GM12878 (cell line): ENCODE measurements around the gene VPS54. TPM values are rescaled to one million over a fixed set of nuclear protein-coding genes. Genes with fewer than 3 reads are reported as not detected.

Experiments
- ATAC-seq: fragments of 200-7000 bp; cut with Tn5 transposase; 3 replicates; pipeline ENCODE4 v1.9.1; 2020; ENCODE audit warnings: mild to moderate bottlenecking, moderate library complexity
- BruUV-seq: library from RNA; stranded (reverse); fragments of 400-500 nt; replicated peaks from 2 replicates; lab custom pipeline; 2021; lab: Mats Ljungman, UMichigan
- CTCF ChIA-PET: fragments of 300-600 bp; sonication (Branson Sonifier 250); formaldehyde crosslinking; extraction: SDS; loops from one replicate; lab custom pipeline; 2021; ENCODE audit warnings: inconsistent platforms; lab: Yijun Ruan, JAX
- POLR2A ChIA-PET: fragments of 350-600 bp; formaldehyde crosslinking; extraction: SDS; loops from one replicate; lab custom pipeline; 2021; ENCODE audit warnings: inconsistent platforms; lab: Charles Lee
- RAD21 ChIA-PET: fragments of 300-600 bp; sonication (Branson Sonifier 250); formaldehyde crosslinking; loops from one replicate; lab custom pipeline; 2023; ENCODE audit warnings: antibody characterized with exemption; ENCODE audit not compliant: unreplicated experiment; lab: Charles Lee
- SMC1A ChIA-PET: fragments of 300-600 bp; sonication (Branson Sonifier 250); formaldehyde crosslinking; loops from one replicate; lab custom pipeline; 2023; ENCODE audit not compliant: unreplicated experiment, uncharacterized antibody; lab: Charles Lee
- DNase-seq: peaks from one replicate; pipeline ENCODE4 v3.0.0-alpha.2; 2011; ENCODE audit warnings: low read depth, low spot score
- FAIRE-seq: peaks from 3 replicates; lab custom pipeline; 2011; peaks lifted over from hg19 to GRCh38; lab: Jason Lieb, UNC
- H2AFZ ChIP-seq: 2 replicates; pipeline ENCODE4 v1.6.0; 2011; ENCODE audit warnings: low read depth, low read length, control low read depth; ENCODE audit not compliant: control insufficient read depth
- H3K27ac ChIP-seq: 2 replicates; pipeline ENCODE4 v1.5.1; 2011; ENCODE audit warnings: control low read depth; ENCODE audit not compliant: control insufficient read depth, insufficient read depth
- H3K27me3 ChIP-seq, 2 experiments: replicated peaks in 1 of 2; 2 replicates each; pipeline versions ENCODE4 v1.6.0 to v1.6.1; 2011; ENCODE audit warnings: low read length in 1 of 2; ENCODE audit not compliant: control insufficient read depth in 2 of 2, insufficient read depth in 2 of 2
- H3K36me3 ChIP-seq, 2 experiments: 2 replicates each; pipeline ENCODE4 v1.5.1; 2011; ENCODE audit warnings: low read length in 1 of 2; ENCODE audit not compliant: control insufficient read depth in 2 of 2, insufficient read depth in 2 of 2
- H3K4me1 ChIP-seq: 2 replicates; pipeline ENCODE4 v1.6.1; 2011; ENCODE audit warnings: mild to moderate bottlenecking, low read length, moderate library complexity, mixed read lengths; ENCODE audit not compliant: control insufficient read depth, insufficient read depth
- H3K4me2 ChIP-seq: 2 replicates; pipeline ENCODE4 v1.6.0; 2011; ENCODE audit warnings: control low read depth; ENCODE audit not compliant: control insufficient read depth, insufficient read depth
- H3K4me3 ChIP-seq: fragments of 200-600 bp; sonication (generic); 2 replicates; pipeline ENCODE4 v1.5.1; 2016
- H3K79me2 ChIP-seq: 2 replicates; pipeline ENCODE4 v1.6.0; 2011; ENCODE audit warnings: low read length; ENCODE audit not compliant: control insufficient read depth, insufficient read depth
- H3K9ac ChIP-seq: 2 replicates; pipeline ENCODE4 v1.8.0; 2011; ENCODE audit warnings: low read length, control low read depth, mixed read lengths; ENCODE audit not compliant: control insufficient read depth, insufficient read depth
- H3K9me3 ChIP-seq: replicated peaks from 3 replicates; pipeline ENCODE4 v1.5.1; 2011; ENCODE audit warnings: mild to moderate bottlenecking, low read length; ENCODE audit not compliant: control insufficient read depth, insufficient read depth
- H4K20me1 ChIP-seq: 2 replicates; pipeline ENCODE4 v1.6.0; 2011; ENCODE audit not compliant: control insufficient read depth, insufficient read depth
- CREM ChIP-seq: IDR thresholded peaks from 2 replicates; pipeline ENCODE4 v1.6.1; 2014; ENCODE audit warnings: antibody characterized with exemption, low read depth
- MTA3 ChIP-seq: IDR thresholded peaks from 2 replicates; pipeline ENCODE4 v1.6.1; 2012; ENCODE audit warnings: low read length, inconsistent platforms, borderline replicate concordance
- NR2C1 ChIP-seq: fragments of 450-650 bp; IDR thresholded peaks from 2 replicates; pipeline ENCODE4 v1.6.1; 2017; ENCODE audit warnings: antibody characterized with exemption, mild to moderate bottlenecking, moderate library complexity
- RELB ChIP-seq: fragments of 450-650 bp; IDR thresholded peaks from 2 replicates; pipeline ENCODE4 v1.6.1; 2017; ENCODE audit warnings: low read depth, mild to moderate bottlenecking, moderate library complexity
- SP1 ChIP-seq: IDR thresholded peaks from one replicate; pipeline ENCODE4 v1.6.1; 2011; ENCODE audit warnings: low read depth, low read length
- SREBF1 ChIP-seq: IDR thresholded peaks from 2 replicates; pipeline ENCODE4 v1.6.1; 2012; ENCODE audit warnings: mild to moderate bottlenecking, low read length
- ZBTB40 ChIP-seq: fragments of 450-650 bp; IDR thresholded peaks from 2 replicates; pipeline ENCODE4 v1.6.1; 2016; ENCODE audit warnings: mild to moderate bottlenecking, moderate library complexity, borderline replicate concordance
- WGBS: methylation state at CpG from one replicate; pipeline ENCODE4 v1.1.6; 2016; ENCODE audit warnings: low lambda C conversion rate; ENCODE audit not compliant: insufficient replicate concordance, insufficient coverage; ENCODE audit errors: missing lambda C conversion rate; 5-methylcytosine and 5-hydroxymethylcytosine counted together
- in situ Hi-C: fragments of 300-500 bp; cut with MboI; formaldehyde crosslinking; loops from 9 replicates; pipeline ENCODE4 v1.14.3; 2018; ENCODE audit warnings: mixed read lengths
- intact Hi-C: fragments of 100-400 bp; cut with micrococcal nuclease; formaldehyde crosslinking; loops from one replicate; pipeline ENCODE4 v1.14.2; 2022; ENCODE audit not compliant: unreplicated experiment
- polyA plus RNA-seq, 11 experiments: library from polyadenylated mRNA; depleted of rRNA in 4 of 11; unstranded in 6 of 11; stranded (reverse) in 5 of 11; fragments of >200 nt; fragmentation: Nextera tagmentation in 4 of 11; fragmentation: Illumina TruSeq in 1 of 11; extraction: Ambion mirVana in 4 of 11; extraction: Trizol in 1 of 11; gene quantifications; 1 replicate in 1 of 11; 2 replicates in 10 of 11; pipeline versions ENCODE4 v1.2.1 to v1.2.3, GENCODE V29; 2011 to 2016; ENCODE audit warnings: inconsistent platforms in 2 of 11, missing spikeins in 2 of 11, low read depth in 1 of 11
- total RNA-seq, 4 experiments: library from RNA; depleted of rRNA in 3 of 4; stranded (reverse); fragments of >200 nt in 3 of 4; fragmentation: Illumina TruSeq in 1 of 4; extraction: Trizol in 1 of 4; gene quantifications; 2 replicates each; pipeline versions ENCODE4 v1.2.1 to v1.2.3, GENCODE V29; 2013 to 2021

The VPS54 gene
- total and polyA plus RNA-seq, 10 of the 15 experiments (the other 5 are each of a cell fraction or from before 2014, with no cell fraction given) = 1.6 to 16.2 (median 9.3) TPM

GRCh38 chr2:63846487-63846886 lies 172.7 kb downstream of the VPS54 start:
- intact Hi-C loops (no loop called here), in situ Hi-C loops (no loop called here)
- no TSS peak for BruUV-seq
- no peak overlapping the region for H3K4me3 ChIP-seq
- H3K36me3 ChIP-seq = no peaks in the 10 kb centered on the region
- no peak overlapping the region for H3K27ac ChIP-seq
- no peak for ATAC-seq
- WGBS = 95% methylated on average over 1 of the region's 1 CpG
- no peak overlapping the region for H3K4me2 ChIP-seq
- SMC1A ChIA-PET = interaction anchor here (1.1 to 7.6 kb wide), 4 partner anchors 7 to 64 kb away, joined by 3 to 90 read pairs (median 35); no protein-coding TSS in a partner anchor
- CTCF ChIA-PET = interaction anchor here (2.9 to 4.0 kb wide), 2 partner anchors 13 to 147 kb away, joined by 8 to 36 read pairs; no protein-coding TSS in a partner anchor
- DNase-seq = no peak
- H2AFZ ChIP-seq = no peak overlapping the region
- 0 out of 2 replicates have a peak, but pooled peaks cover 3% of the 10 kb centered on the region for H4K20me1 ChIP-seq
- peaks cover 4% of the 10 kb centered on the region; the same call in 2 of the 3 replicates for H3K9me3 ChIP-seq
- RAD21 ChIA-PET = no interaction called here
- H3K79me2 ChIP-seq = peaks cover 82% of the 10 kb centered on the region
- no peaks in the 10 kb centered on the region for H3K27me3 ChIP-seq
- H3K9ac ChIP-seq = no peak overlapping the region
- TF ChIP-seq SP1 = no peak
- TF ChIP-seq NR2C1 = no peak
- POLR2A ChIA-PET = interaction anchor here (0.6 to 1.5 kb wide), 3 partner anchors 8 to 1141 kb away, joined by 4 to 6 read pairs (median 6); no protein-coding TSS in a partner anchor
- no peaks in the 10 kb centered on the region for H3K4me1 ChIP-seq
- no peak for FAIRE-seq

GRCh38 chr2:63845866-63846265 lies 173.4 kb downstream of the VPS54 start:
- in situ Hi-C loops = no loop called here
- peaks cover 86% of the 10 kb centered on the region for H3K79me2 ChIP-seq
- FAIRE-seq = no peak
- CTCF ChIA-PET = interaction anchor here (2.9 to 4.0 kb wide), 2 partner anchors 14 to 147 kb away, joined by 8 to 36 read pairs; no protein-coding TSS in a partner anchor
- no peak for ATAC-seq
- no peaks in the 10 kb centered on the region for H3K27me3 ChIP-seq
- H3K4me3 ChIP-seq = no peak overlapping the region
- no peak overlapping the region for H3K9ac ChIP-seq
- RAD21 ChIA-PET = interaction anchor here (2.4 kb wide), 1 partner anchor 16 kb away, joined by 9 read pairs; no protein-coding TSS in a partner anchor
- H2AFZ ChIP-seq = no peak overlapping the region
- 83% methylated on average over 3 of the region's 3 CpGs for WGBS
- POLR2A ChIA-PET = interaction anchor here (0.8 to 1.5 kb wide), 2 partner anchors 9 to 27 kb away, joined by 4 to 6 read pairs; no protein-coding TSS in a partner anchor
- intact Hi-C loops = no loop called here
- SMC1A ChIA-PET = interaction anchor here (1.1 to 7.6 kb wide), 4 partner anchors 8 to 63 kb away, joined by 3 to 90 read pairs (median 35); no protein-coding TSS in a partner anchor
- no peaks in the 10 kb centered on the region for H3K36me3 ChIP-seq
- H3K4me1 ChIP-seq = no peaks in the 10 kb centered on the region
- BruUV-seq = no TSS peak
- no peak overlapping the region for H3K27ac ChIP-seq
- 0 out of 2 replicates have a peak, but pooled peaks cover 3% of the 10 kb centered on the region for H4K20me1 ChIP-seq
- H3K9me3 ChIP-seq = peaks cover 4% of the 10 kb centered on the region; the same call in 2 of the 3 replicates
- H3K4me2 ChIP-seq = no peak overlapping the region
- no peak for DNase-seq
- TF ChIP-seq RELB (no peak), SREBF1 (no peak), MTA3 (no peak), CREM (no peak), ZBTB40 (no peak)
